Esophagus muscularis mucosa (tissue), 3 donors: ENCODE data around the gene DNAJC6.

Experiments used
- CTCF ChIP-seq, 3 experiments: fragments of 200-600 bp in 2 of 3; fragments of 450-650 bp in 1 of 3; sonication (generic) in 2 of 3; IDR thresholded peaks; one replicate each; pipeline ENCODE4 v1.5.1; 2017 to 2019; ENCODE audit warnings: antibody characterized with exemption in 3 of 3, mild to moderate bottlenecking in 2 of 3, moderate library complexity in 1 of 3
- POLR2A ChIP-seq: fragments of 450-650 bp; IDR thresholded peaks from one replicate; pipeline ENCODE4 v1.6.1; 2017; ENCODE audit warnings: antibody characterized with exemption, moderate library complexity, mild to moderate bottlenecking, low read depth

DNA sequence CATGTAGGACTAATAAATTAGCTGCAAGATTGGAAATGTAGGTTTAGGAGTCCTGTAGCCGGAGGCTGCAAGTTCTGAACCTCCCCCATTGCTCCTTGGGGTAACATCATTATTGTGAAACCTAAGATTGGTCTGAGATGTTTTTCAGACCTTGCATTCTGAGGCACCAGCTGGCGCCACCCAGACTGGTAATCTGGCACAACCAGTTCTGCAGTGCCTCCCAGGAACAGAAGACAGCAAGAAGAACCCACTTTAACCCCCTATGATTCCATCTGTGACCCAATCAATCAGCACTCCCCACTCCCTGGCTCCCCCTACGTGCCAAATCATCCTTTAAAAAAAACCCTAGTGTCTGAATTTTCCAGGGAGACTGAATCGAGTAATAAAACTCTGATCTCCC, 11.6 kb upstream of the DNAJC6 start:
- TF ChIP-seq CTCF (IDR thresholded peaks at IDR 0.05) = no peak
- no peak for TF ChIP-seq POLR2A
